NCI-H524 treated with DMSO at 0.1 percent for 48 hours (cell line): ENCODE measurements around the gene PSMB7.
"Not testable (repeated sequence)": the region's sequence is repeated elsewhere in the genome, so short reads cannot be mapped to it uniquely, and the experiment has no call there.

Experiments
- DNase-seq: peaks from one replicate; lab custom pipeline; 2025; lab: John Stamatoyannopoulos, UW

The PSMB7 gene

GRCh38 chr9:124443625-124444024 lies 28.4 kb upstream of the PSMB7 start:
- DNase-seq: no peak

DNA sequence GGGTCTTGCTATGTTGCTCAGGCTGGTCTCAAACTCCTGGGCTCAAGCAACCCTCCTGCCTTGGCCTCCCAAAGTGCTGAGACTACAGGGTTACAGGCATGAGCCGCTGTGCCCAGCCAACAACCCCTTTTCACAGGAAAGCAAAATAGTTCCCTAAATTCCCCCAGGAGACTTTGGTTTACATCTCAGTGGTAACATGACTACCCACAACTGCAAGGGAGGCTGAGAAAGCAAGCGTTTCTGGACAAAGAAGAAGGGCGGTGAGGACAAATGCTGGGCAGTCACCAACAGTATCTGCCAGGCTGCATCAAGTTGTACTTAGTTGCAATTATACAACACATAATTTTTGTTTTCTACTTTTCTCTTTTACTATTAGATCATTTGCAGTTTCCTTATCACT lies 27.6 kb upstream of the PSMB7 start:
- DNase-seq: no peak

DNA sequence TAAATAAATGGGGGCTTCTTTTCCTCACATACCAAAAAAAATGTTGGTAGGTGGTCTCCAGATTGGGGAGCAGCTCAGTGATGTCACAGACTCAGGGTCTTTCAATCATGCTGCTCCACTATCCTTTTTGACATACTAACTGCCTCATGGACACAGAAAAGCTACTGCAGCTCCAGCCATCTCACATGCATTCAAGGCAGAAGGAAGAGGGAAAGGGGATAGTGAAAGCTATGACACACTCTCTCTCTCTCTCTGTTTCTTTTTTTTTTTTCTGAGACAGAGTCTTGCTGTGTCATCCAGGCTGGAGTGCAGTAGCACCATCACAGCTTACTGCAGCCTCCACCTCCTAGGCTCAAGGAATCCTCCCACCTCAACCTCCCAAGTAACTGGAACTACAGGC lies 27.1 kb upstream of the PSMB7 start:
- no peak for DNase-seq

DNA sequence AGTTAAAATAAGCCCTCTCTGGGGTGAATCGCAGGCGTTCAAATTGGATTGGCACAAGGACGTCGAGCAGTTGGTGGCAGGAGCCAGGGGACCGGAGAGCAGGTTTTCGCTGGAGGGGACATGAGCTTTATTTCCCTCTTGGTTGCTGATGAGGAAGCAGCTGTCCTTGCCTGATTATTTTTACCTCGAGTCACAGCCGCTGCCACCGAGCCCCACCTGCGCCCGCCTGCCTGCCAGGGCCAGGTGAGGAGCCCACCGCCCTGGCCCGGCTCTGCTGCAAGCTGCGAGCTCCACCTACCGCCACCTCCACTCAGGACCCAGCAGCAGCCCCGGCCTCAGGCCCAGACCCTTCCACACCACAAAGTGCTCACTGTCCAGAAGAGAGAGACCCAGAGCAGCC lies 26.0 kb upstream of the PSMB7 start:
- no peak for DNase-seq

GRCh38 chr9:124440786-124441185 lies 25.5 kb upstream of the PSMB7 start:
- DNase-seq: no peak

DNA sequence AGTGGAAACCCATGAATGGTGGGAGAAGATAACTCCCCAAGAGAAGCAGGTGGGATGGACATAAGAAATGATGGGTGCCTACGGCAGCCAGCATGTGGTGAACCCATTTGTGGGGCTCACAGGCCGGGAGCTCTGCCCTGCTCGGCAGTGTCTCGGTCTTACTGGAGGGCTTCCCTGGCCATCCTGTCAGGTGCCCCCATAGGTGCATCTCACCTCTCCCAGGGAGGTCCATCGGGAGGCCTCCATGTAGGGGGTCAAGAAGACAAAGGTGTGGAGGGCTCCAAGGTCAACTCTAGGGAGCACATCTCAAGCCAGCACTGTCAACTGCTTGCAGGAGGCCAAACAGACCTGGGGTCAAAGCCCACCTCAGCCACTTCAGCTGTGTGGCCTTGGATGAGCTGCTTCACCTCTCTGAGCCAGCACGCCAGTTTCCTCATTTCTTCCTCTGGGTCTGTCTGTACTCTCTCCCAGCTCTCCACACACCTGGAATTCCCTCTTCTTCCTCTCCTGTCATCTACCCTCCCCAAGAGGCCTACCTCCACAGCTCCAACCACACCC lies 24.5 kb upstream of the PSMB7 start:
- DNase-seq: no peak

GRCh38 chr9:124439086-124439485 lies 23.8 kb upstream of the PSMB7 start:
- no peak for DNase-seq

- DNase-seq: no peak
These were observed 22.8 kb upstream of the PSMB7 start for GRCh38 chr9:124438091-124438490.

- DNase-seq: no peak
These were observed 21.8 kb upstream of the PSMB7 start for GRCh38 chr9:124437086-124437485.

DNA sequence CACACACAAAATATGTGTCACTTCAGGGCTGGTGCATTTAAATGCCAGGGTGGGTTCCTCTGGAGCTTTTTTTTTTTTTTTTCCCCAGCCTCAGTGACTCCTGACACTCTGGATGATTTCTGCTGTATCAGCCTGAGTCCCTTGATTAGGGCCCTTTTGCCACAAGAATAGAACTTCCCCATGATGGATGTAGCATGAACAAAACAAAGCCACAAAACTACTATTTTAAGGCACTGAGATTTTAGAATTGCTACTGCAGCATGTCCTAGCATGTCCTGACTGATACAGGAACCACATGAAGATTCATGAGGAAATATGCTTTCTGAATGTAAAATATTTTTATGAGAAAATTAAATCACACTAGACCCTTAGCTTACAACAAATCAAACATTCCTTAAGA lies 21.1 kb upstream of the PSMB7 start:
- DNase-seq: no peak

DNA sequence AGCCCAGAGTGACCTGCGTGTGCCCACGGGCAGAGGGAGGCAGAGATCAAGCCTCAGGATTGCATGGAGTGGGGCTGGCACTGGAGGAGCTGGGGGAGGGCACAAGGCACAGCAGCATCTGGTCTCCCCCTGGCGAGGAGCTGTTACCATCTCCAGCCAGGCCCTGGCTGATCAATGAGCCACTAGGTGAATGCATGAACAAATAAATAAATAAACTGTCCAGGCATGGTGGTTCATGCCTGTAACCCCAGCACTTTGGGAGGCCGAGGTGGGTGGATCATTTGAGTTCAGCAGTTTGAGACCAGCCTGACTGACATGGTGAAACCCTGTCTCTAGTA lies 14.3 kb upstream of the PSMB7 start:
- no peak for DNase-seq

- no peak for DNase-seq
These were observed 13.7 kb upstream of the PSMB7 start for GRCh38 chr9:124428751-124429529.

DNA sequence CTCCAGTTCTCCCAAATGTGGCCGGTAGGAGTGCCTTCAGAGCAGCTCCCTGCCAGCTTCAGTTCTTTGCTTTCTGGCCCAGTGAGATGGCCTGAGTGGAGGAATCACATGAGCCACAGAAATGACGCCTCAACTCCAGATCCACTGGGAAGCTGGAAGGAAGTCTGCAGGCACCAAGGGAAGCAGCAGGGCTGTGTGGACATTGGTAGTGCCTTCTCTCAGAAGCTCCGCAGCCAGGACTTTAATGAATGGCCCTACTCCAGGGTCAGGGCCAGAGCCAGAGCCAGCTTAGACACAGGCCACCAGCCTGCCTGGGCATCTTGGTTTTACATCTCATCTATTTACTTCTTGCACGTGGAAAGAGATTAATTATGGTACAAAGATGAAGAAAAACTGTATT lies 12.0 kb upstream of the PSMB7 start:
- DNase-seq: no peak

- no peak for DNase-seq
These were observed 11.1 kb upstream of the PSMB7 start for GRCh38 chr9:124426361-124426760.

DNA sequence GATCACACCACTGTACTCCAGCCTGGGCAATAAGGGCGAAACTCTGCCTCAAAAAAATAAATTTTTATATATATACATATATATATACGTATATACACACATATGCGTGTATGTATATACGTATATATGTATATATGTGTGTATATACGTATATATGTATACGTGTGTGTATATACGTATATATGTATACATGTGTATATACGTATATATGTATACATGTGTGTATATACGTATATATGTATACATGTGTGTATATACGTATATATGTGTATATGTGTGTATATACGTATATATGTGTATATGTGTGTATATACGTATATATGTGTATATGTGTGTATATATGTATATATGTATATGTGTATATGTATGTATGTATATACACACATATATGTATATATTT lies 10.5 kb upstream of the PSMB7 start:
- DNase-seq: not testable (repeated sequence)

DNA sequence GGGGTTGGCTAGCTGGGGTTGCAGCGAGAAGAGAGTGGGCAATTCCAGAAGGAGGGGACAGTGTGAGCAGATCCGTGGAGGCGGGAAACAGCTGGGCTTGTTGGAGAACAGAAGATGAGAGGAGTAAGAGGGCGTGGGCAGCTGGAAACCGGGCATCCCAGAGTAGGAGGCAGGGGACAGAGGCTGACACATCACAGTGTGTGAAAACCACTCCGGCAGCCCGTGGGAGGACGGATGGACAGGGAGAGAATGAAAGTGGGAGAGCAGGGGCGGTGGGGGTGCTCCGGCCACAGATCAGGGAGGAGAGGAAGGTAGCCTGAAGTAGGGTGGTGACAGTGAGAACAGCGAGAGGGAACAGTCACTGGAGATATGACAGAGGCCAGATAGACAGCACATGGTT lies 8.3 kb upstream of the PSMB7 start:
- no peak for DNase-seq

GRCh38 chr9:124423155-124423554 lies 7.9 kb upstream of the PSMB7 start:
- DNase-seq: no peak

DNA sequence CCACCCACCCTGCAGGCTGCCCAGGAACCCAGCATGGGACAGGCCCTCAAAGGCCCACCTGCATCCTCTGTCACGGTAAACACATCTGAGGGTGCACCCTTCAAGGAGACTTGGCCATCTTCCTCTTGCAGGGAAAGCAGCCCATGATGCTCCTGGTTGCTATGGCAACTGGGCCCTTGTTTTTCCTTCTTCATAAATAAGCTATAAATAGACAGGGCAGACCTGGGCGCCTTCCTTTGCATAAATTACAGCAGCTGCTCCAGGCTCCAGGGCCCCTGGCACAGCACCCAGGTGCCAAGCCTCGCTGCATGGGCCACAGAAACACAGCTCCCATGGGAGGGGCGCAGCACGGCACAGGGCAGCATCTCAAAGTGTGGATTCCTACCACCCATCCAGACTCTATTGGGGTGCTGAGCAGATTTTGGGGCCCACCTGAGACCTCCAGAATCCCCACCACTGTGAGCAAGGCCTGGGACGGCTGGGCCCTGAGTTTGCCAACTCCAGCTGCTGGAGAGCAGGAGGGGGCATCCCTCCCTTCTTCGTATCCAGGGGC lies 5.8 kb upstream of the PSMB7 start:
- DNase-seq: no peak

GRCh38 chr9:124419832-124420489 lies 4.7 kb upstream of the PSMB7 start:
- no peak for DNase-seq

- no peak for DNase-seq
These were observed 726 bp upstream of the PSMB7 start for GRCh38 chr9:124415852-124416484.

- DNase-seq: no peak
These were observed 630 bp downstream of the PSMB7 start for GRCh38 chr9:124414612-124415011.

- DNase-seq: no peak
These were observed 3.0 kb downstream of the PSMB7 start for GRCh38 chr9:124412228-124412575.
